HG03108 (cell line): ENCODE results near the gene FMO5.
"Not testable (repeated sequence)": the region's sequence is repeated elsewhere in the genome, so short reads cannot be mapped to it uniquely, and the experiment has no call there.

ENCODE experiments used
- ATAC-seq: cut with Tn5 transposase; IDR thresholded peaks from one replicate; pipeline ENCODE4 v1.9.1; 2021; ENCODE audit warnings: moderate library complexity; ENCODE audit not compliant: unreplicated experiment

FMO5 gene

GRCh38 chr1:147157116-147157515 lies 68.0 kb downstream of the FMO5 start:
- ATAC-seq: not testable (repeated sequence)

GRCh38 chr1:147156642-147157041 lies 68.5 kb downstream of the FMO5 start:
- ATAC-seq: no peak

GRCh38 chr1:147152772-147153171 lies 72.4 kb downstream of the FMO5 start:
- no peak for ATAC-seq

- ATAC-seq: no peak
Measured at GRCh38 chr1:147151244-147151643, 73.9 kb downstream of the FMO5 start.

GRCh38 chr1:147142886-147143285 lies 82.3 kb downstream of the FMO5 start:
- ATAC-seq: no peak
